GM19324 (cell line): ENCODE results near the gene PLEKHB1.

Experiments used
- ATAC-seq: cut with Tn5 transposase; IDR thresholded peaks from one replicate; pipeline ENCODE4 v1.9.1; 2021; ENCODE audit warnings: mild to moderate bottlenecking, moderate library complexity; ENCODE audit not compliant: unreplicated experiment, low FRiP score

PLEKHB1 gene

GRCh38 chr11:73647459-73648100 is 1.2 kb downstream of the PLEKHB1 start:
- ATAC-seq = peak; percentile 82

DNA sequence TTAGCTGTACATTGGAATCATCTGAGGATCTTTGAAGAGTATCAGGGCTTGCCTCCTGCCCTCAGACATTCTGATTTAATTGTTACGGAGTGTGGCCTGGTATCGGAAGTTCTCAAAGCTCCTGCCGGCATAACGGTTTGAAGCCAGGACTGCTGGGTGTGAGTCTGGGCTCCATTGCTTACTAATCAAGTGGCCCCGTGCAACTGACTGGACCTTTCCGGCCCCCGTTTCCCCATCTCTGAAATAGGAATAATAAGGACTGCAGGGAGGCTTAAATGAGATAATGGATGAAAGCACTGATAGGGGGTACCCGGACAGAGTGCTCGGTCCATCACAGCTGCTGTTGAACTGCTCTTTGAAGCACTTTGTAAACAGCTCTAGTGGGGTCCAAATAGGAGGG is 1.7 kb downstream of the PLEKHB1 start:
- no peak for ATAC-seq

DNA sequence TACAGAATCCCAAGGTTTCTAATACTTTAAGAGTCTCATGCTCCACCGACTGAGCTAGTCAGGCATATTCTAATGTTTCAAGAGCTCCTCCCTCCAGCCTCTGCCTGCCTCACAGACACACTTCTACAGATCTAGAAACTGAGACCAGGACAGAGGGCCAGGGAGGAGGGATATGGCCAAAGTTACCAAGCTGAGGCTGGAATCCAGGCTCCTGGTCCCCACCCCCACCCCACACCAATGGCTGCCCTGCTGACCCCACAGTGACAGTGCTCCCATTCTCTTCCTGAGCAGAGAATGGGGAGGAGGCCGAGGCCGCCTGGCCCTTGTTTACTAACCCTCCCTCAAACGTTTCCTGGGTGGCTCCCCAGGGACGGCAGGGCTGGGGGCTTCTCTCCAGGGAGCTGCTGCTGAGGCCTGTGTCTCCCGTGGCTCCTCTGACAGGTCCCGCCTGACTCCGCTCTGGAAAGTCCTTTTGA is 2.2 kb downstream of the PLEKHB1 start:
- ATAC-seq = no peak

GRCh38 chr11:73649206-73649605 is 2.8 kb downstream of the PLEKHB1 start:
- no peak for ATAC-seq

- no peak for ATAC-seq
These were observed 4.0 kb downstream of the PLEKHB1 start for GRCh38 chr11:73650400-73650799.

DNA sequence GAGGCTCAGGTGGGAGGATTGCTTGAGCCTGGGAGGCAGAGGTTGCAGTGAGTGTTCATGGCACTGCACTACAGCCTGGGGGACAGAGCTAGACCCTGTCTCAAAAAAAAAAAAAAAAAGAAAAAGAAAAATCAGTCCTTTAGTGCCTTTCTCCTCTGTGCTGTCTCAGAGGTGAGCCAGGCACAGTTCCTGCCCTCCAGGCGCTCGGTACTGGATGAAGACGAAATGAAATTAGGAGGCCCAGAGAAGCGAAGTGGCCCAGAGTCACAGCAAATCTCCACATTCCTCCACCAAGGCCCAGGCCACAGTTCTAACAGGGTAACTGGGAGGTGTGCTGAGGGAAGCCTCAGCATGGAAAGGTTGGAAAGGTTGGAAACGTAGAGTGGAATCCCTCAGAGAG is 4.9 kb downstream of the PLEKHB1 start:
- ATAC-seq = no peak

DNA sequence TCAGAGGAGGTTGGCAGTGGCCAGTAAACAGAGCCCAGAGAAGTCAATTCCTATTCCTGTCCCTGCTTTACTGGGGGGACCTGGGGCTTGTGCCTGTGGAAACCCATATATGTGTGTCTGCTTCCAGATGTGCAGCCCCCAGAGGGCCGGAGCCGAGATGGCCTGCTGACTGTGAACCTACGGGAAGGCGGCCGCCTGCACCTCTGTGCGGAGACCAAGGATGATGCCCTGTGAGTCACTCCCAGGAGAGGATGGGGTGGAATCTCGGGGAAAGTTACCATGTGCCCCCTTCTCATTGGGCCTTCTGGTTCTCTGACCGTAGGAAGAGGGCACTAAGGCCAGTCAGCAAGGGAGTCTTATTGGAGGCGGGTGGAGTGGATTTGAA is 5.3 kb downstream of the PLEKHB1 start:
- ATAC-seq = no peak

DNA sequence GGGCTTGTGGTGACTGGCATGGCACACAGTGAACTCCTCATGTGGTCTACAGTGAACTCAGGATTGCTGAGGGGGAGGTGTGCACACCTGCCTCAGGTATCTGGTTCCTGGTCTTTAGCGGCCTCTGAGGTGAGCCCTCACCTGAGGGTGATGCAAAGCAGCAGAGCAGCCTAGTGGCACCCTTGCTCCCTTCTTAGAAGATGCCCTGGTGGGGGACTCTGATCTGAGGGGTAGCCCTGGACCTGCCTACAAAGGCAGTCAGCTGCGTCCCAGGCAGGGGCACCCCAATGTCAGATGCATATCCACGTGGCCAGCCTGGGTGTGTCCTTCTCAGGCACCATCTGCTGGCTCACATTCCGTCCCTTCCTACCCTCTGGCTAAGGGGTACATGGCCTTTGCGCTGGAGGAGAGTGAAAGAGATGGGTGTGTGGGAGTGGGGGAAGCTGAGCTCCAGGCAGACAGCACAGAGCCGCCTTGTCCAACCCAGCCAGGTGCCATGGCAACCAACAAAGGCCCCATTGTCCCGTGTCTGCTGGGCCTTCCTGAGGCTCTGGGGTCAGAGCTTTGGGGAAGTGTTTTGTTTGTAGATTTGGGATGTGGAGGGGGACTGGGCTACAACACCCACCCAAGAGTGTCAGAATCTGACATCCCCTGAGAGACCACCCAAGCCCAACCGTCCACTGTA is 5.8 kb downstream of the PLEKHB1 start:
- no peak for ATAC-seq

DNA sequence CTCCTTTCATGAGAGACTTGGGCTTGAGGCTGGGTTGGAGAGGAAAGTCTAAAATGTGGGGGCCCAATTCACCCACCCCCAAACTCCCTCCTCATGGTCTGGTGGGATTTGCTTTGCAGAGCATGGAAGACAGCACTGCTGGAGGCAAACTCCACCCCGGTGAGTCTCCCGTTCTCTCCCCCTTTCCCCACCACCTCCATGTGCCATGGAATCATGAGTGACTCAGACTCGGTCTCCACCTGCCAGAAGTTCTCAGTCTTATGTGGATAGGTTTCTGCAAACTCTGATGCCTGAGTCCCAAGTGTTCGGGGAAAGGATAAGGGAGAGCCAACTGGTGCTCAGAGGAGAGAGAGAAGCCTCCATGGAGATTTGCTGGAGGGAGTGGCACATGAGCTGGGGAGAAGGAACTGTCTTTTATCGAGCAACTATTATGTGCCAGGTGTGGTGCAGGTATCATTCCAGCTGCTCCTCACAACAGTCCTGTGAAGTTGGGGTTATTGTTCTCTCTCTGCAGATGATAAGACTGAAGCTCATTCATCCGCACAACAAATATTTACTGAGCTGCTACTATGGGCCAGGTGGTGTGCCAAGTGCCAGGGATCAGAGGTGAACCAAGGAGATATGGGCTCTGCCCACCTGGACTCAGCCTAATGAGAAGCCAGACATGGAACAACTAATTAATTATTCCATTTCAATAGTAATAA is 6.6 kb downstream of the PLEKHB1 start:
- ATAC-seq = no peak

DNA sequence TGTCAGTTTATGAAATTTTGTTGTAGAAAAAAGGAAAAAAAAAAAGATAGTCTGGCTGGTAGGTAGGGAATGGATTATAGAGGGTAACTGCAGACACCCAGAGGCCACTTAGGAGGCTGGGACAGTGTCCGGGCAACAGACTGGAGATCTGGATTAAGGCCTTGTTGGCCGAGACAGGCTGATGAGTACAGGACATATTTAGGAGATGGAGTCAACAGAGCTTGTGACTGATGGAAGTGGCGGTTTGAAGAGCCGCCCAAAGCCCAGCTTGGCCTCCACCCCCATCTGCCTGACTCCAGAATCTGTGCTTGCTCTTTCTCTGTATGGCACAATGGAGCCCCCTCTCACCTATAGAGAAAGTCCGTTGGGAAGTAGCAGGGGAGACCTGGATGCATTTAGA is 7.6 kb downstream of the PLEKHB1 start:
- ATAC-seq = no peak

DNA sequence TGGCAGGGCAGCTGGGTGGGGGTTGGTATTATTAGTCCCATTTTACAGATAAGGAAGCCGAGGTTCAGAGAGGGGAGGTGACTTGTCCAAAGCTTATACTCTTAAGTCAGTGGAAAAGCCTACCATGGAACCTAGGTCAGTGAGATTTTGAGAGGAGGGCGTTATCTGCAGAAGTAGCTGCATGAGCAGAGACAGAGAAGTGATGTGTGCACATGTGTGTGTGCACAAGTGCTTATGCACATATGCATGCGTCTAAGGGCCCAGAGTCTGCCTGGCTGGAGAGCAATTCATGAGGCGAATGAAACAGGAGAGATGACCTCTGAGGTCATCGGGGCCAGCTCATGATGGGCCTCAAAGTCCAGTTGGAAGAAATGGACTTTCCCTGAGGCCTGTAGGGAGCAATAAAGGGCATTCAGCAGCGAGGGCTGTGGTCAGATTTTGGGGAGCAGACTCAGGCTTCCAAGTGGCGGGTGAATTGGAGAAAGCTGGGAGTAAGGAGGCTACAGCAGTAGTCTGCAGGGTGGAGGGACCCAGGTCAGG is 8.2 kb downstream of the PLEKHB1 start:
- ATAC-seq = no peak

- no peak for ATAC-seq
These were observed 9.3 kb downstream of the PLEKHB1 start for GRCh38 chr11:73655686-73656085.

GRCh38 chr11:73656985-73657384 is 10.6 kb downstream of the PLEKHB1 start:
- no peak for ATAC-seq

- no peak for ATAC-seq
These were observed 13.6 kb downstream of the PLEKHB1 start for GRCh38 chr11:73659961-73660360.

GRCh38 chr11:73660497-73661034 is 14.2 kb downstream of the PLEKHB1 start:
- no peak for ATAC-seq

DNA sequence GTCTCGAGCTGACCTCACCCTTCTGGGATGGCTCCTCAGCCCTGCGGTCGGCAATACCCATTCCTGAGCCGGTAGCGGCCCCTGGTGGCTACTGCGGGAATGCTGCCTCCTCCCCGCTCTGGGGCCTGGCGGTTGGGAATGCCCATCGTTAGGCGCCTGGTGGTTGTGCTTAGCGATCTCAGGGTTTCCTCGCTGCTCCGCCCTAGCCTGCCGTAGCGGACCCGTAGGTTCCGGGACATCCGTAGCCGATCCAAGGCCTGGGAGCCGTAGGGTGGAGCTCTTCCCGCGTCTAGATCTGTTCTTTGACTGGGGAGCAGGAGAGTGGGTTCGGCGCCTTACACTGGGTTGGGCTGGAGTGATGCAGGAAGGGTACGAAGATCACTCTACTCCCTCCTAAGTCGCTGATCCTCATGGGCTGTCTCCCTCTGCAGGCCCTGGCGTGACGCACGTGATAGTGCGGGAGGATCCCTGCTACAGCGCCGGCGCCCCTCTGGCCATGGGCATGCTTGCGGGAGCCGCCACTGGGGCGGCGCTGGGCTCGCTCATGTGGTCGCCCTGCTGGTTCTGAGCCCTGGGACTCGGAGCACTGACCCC is 14.8 kb downstream of the PLEKHB1 start:
- peak; percentile 55 for ATAC-seq

- ATAC-seq = no peak
These were observed 16.2 kb downstream of the PLEKHB1 start for GRCh38 chr11:73662445-73663157.

- ATAC-seq = no peak
These were observed 17.5 kb downstream of the PLEKHB1 start for GRCh38 chr11:73663604-73664495.

- ATAC-seq = no peak
These were observed 18.5 kb downstream of the PLEKHB1 start for GRCh38 chr11:73664877-73665276.
